PFSK-1 (cell line): ENCODE results near the gene CLPSL1.

ENCODE experiments used
- POLR2AphosphoS5 ChIP-seq: IDR thresholded peaks from 2 replicates; pipeline ENCODE4 v1.6.1; 2012; ENCODE audit warnings: low read depth, mild to moderate bottlenecking, control low read depth, low read length, moderate library complexity
- REST ChIP-seq, 2 experiments: IDR thresholded peaks; 2 replicates each; pipeline versions ENCODE4 v1.6.1 to v1.8.0; 2011 to 2012; ENCODE audit warnings: low read depth in 2 of 2, low read length in 2 of 2, control low read depth in 1 of 2, inconsistent platforms in 1 of 2, mild to moderate bottlenecking in 1 of 2, moderate library complexity in 1 of 2; ENCODE audit not compliant: insufficient read depth in 1 of 2
- SIN3A ChIP-seq: IDR thresholded peaks from 2 replicates; pipeline ENCODE4 v1.6.1; 2012; ENCODE audit warnings: mild to moderate bottlenecking, low read length, moderate library complexity, borderline replicate concordance; ENCODE audit not compliant: insufficient read depth
- TAF1 ChIP-seq: IDR thresholded peaks from 2 replicates; pipeline ENCODE4 v1.6.1; 2012; ENCODE audit warnings: low read length, control low read depth, borderline replicate concordance; ENCODE audit not compliant: insufficient read depth

- no peak for TF ChIP-seq POLR2AphosphoS5
- no peak for TF ChIP-seq REST (IDR thresholded peaks at IDR 0.05; ENCODE audit: insufficient read depth in 1 of 2, low read depth in 2 of 2, low read length in 2 of 2)
- no peak for TF ChIP-seq TAF1
- no peak for TF ChIP-seq SIN3A
Observed at GRCh38 chr6:35801148-35801547, 20.3 kb downstream of the CLPSL1 start.
